ENCODE measurements around the gene LBX2.

LBX2 gene

DNA sequence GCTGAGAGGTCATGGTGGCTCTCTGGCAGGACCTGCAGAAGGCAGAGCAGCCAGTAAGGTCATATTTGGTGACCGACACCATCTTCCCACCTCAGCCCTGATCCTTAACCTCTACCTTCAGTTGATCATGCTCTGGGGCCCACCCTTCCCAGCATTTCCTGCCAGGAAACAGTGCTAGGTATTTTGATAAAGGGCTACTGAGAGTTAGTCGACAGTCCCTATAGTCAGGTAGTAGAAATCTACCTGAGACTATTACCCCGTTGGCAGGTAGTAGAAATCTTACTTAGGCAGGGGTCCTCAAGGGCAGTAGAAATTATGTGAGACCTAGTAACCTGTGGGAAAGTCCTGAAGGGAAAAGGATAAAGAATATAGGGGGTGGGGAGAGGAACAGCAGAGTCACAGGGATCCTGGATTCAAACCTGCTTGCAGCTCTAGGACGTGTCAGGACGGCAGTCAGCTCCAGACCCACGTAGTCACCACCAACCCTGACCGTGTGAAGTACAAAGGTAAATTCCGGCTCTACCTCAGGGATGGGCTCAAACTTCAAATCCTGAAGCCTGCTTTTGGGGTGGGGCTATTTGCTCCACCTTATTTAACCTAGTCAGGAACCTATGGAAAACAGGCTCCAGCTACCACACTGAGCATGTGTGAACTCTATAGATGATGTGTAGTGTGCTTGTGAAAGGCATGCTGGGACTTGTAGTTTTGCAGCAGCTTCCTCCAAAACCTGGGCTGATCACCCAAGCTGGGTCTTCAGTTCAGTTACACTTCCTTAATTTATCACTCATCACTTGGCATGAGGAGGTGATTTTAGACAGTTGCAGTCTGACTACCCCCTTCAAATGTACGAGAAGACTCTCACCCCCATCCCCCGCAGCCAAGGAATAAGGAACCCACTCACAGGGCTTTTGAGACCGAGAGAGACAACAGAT lies 26.6 kb upstream of the LBX2 start, which contains the start of gene DQX1:
Gene DQX1 (minus strand): TSS at position 515 of the 932 bp plus-strand sequence. CDS start 502 bp downstream, at position 13.
- DNase-seq = no peak

- DNase-seq = no peak
Measured at GRCh38 chr2:74524955-74525716, 25.7 kb upstream of the LBX2 start.

DNA sequence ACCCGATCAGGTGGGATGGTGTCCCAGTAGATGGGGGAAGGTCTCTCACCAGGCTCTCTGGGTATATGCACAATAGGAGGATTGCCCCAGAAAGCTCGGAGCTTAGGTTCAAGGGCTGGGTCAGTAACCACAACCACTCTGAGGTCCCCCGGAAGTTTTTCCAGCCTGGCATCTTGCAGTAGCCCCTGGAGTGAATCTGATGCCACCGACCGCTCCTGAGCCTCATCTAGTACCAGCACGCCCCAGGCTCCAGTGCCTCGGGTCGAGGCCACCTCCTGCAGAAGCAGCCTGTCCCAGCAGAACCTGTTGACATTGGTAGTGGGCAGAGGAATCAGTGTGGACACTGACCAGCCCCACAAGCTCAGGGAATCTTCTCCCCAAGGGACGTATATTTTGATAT lies 24.6 kb upstream of the LBX2 start:
- no peak for DNase-seq

GRCh38 chr2:74522516-74522915 lies 23.1 kb upstream of the LBX2 start:
- DNase-seq = no peak

GRCh38 chr2:74516650-74517049 lies 17.2 kb upstream of the LBX2 start:
- no peak for DNase-seq

DNA sequence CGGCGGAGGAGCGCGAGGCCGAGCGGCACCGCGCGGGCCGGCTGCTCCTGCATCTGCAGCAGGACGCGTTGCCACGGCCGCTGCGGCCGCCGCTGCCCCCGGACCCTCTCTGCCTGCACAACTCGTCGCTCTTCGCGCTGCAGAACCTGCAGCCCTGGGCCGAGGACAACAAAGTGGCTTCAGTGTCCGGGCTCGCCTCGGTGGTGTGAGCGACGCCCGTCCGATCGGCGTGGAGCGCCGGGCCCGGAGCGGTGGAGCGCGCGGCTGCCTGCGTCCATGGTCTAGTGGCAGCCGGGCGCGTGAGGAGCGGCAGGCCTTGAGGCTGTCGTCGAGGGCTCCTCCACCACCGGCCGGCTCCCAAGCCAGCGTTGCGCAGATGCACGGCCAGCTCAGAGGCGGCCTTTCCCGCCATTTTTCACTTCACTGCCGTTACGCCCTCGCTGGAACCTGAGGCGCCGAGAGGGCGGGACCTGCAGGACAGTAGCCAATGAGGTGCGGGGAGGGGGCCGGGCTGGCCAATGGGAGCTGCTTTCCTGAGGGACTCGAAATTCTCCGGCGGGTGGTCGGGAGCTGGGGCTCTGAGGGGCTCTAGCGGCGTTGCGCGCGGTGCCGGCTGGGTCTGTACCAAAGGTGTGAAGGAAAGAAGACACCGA lies 16.7 kb upstream of the LBX2 start:
- DNase-seq = peak; percentile 82

- no peak for DNase-seq
Measured at GRCh38 chr2:74515271-74515980, 16.0 kb upstream of the LBX2 start.

- DNase-seq = no peak
Measured at GRCh38 chr2:74514368-74515270, 15.2 kb upstream of the LBX2 start, which contains the start of gene TLX2. TLX2 (plus strand) TSS chr2:74514450; CDS start chr2:74514807, 357 bp downstream.

GRCh38 chr2:74513605-74514367 lies 14.4 kb upstream of the LBX2 start:
- DNase-seq = peak; percentile 37

DNA sequence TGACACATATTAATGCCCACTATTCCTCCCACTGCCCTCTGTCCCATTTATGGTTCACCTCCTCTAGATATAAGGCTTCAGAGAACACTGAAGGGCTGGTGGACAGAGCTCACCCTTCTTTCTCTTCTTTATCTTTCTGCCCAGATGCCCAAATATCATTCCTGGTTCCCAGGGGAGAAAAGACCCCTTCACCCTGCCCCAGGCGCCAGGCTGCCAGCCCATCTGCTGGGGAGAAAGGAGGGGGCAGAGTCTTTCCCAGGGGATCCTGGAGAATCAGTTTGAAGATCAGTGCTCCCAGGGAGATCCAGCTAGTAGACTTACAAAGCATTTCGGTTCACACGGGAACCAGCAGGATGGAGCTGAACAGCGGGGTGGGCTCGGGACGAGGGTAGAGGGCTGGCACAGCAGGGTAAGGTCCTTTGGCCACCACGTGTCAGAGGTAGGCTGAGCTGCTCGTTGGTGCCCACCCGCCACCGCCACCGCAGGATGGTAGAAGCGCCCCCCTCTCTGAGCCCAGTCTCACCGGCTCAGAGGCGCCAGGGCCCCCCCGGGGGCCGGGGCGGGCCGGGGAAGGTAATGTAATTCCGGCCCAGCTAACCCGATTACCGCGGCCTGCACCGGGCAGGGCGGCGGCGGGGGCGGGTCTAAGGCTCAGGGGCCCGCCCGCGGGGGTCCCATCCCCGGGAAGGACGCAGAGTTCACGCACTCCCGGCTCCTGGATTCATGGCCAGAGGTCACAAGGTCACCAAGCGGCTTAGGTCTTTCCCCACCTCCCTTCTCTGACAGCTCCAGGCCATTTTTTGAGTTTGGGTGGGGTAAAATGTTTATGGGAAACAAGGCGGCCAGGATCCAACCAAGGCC lies 13.6 kb upstream of the LBX2 start:
- no peak for DNase-seq

DNA sequence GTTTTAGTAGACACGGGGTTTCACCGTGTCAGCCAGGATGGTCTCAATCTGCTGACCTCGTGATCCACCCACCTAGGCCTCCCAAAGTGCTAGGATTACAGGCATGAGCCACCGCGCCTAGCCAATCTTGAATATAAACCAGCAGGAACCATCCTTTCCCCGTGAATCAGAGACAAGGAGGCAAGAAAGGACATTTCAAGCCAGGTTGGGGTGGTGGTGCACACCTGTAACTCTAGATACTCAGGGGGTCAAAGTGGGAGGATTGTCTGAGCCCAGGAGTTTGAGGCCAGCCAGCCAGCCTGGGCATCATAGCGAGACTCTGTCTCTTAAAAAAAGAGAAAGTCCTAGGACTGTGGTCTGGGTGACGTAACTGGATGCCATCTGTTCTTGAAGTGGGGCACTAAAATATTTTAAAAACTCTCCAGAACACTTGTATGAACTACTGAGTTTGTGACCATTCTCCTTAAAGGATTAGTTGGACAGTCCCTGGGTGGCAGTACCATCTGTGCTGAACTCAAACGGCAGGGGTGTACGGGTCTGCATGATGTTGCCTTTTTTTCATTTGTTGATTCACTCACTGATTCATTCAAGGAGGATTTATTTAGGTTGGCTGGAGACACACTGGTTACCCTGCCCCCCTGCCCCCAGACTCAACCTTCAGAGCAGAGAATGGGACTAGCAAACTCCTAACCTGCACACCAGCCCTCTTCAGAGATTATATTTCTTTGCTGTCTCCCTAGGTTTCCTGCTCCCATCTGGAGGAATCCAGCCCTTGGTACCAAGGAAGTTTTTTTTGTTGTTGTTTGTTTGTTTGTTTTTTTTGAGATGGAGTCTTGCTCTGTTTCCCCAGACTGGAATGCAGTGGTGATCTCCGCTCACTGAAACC lies 11.9 kb upstream of the LBX2 start:
- DNase-seq = no peak

DNA sequence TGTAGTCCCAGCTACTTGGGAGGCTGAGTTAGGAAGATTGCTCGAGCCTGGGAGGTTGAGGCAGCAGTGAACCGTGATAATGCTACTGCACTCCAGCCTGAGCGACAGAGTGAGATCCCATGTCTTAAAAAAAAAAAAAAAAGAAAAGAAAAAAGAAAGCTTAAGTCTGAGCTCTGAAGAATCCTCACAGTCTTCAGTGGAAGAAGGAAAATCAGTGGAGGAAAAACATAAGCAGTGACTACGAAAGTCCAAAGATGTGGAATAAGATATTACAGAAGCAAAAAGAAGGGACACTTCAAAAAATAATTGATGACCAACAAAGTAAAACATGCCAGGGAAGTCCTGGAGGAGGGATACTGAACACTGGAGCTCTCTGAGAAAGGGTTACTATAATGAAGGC lies 10.9 kb upstream of the LBX2 start:
- DNase-seq = no peak

GRCh38 chr2:74507926-74508520 lies 8.6 kb upstream of the LBX2 start:
- no peak for DNase-seq

- peak; percentile 99 for DNase-seq
Measured at GRCh38 chr2:74507145-74507925, 7.9 kb upstream of the LBX2 start, which contains the start of gene PCGF1. PCGF1 (minus strand) TSS chr2:74507695; CDS start chr2:74507668, 27 bp downstream.

GRCh38 chr2:74505448-74506246 lies 6.2 kb upstream of the LBX2 start:
- no peak for DNase-seq

GRCh38 chr2:74504591-74504990 lies 5.2 kb upstream of the LBX2 start:
- DNase-seq = no peak
